RCC 7860 (cell line): ENCODE measurements around the gene BRD2.

Experiments used
- DNase-seq: peaks from one replicate; pipeline ENCODE4 v3.0.0-alpha.2; 2015; ENCODE audit warnings: low spot score
- FAIRE-seq: peaks from 2 replicates; lab custom pipeline; 2012; peaks lifted over from hg19 to GRCh38; lab: Jason Lieb, UNC

BRD2 gene

GRCh38 chr6:32971242-32971580 lies 2.8 kb downstream of the BRD2 start:
- DNase-seq (no peak), FAIRE-seq (no peak)

GRCh38 chr6:32971581-32972352 lies 3.4 kb downstream of the BRD2 start:
- DNase-seq, result peak; percentile 99
- peak; percentile 87 for FAIRE-seq

DNA sequence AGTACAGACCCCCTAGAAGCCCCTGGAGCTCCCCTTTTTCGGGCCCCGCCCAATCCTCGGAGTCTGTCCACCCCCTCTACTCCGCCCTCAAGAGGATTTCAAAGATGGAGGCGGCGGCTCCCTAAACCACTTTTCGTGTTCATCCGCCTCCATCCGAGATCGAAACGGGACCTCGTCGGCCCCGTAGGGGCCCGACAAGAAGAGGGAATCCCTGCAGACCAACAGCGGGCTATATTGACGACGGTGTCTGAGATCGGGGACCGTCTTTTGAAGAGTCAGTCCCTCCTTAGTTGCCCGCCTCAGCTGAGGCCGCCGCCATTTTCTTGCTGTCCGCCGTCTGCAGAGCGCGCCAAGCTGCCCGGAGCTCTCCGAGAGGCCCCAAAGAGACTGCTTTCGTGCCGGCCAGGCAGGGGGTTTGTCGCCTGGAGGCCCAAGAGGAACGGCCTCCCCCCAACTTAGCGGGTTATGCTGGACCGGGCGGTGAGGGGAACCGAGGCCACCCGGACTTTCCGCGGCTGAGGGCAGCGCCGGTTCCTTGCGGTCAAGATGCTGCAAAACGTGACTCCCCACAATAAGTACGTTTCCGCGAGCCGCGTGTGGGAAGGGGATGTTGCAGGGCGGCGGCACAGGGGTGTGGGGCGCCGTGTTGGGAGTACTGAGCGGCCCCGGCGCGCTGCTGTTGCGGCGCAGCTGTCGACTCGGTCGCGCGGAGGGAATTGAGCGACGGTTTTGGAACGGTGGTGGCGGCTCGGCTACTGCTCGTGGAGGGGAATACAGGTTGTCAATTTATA lies 4.2 kb downstream of the BRD2 start:
- DNase-seq, result no peak
- FAIRE-seq, result no peak

DNA sequence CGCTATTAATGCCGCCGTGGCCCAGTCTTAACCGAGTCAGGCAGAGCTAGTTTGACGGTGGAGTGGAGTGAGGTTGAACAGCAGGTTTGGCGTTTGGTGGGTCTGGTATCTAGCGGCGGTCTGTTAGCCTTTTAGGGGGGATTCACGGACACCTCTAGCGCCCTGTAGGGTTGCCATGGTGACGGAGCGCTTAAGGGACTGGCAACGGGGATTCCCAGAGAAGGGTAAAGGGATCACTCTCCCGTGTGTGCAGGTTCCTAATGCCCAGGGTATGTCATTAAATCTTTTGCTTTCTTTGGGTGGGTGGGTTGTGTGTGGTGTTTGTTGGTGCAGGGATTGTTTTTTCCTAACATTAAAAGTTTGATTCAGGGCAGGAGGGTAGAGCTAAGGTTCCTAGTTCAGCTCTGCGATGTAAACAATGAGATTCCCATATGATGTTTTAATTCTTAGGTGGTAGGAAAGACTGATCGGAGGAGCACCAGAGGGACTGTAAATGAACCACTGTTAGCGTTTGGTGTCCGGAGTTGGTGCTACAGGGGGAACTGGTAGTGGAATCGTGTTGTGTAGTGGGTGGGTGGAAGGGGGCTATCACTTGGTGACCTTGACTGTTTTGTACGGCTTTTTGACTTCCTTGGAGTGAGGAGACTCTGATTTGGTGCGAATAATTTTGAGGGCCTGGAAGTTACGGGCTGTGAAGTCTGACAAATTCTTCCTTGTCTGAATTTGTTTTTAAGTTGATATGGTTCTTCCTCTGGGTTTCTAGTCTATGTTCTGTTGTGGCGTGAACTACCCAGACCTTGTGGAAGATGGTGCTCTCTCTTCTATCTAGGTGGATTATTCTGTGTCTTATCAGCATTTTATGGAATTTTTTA lies 5.0 kb downstream of the BRD2 start:
- no peak for DNase-seq

DNA sequence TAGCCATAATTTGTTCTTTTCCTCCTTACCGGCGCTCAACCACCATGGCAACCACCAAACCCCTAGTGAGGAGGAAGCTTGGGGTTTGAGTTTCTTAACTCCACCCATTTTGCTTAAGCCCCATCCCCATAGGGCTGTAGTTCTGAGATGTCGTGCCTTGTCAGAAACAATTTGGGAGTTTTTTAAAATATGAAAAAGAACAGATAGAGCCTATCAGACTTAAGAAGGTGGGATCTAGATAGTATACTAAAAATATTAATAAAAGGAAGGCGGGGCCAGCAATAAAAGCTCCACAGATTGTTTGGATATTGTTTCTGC lies 5.6 kb downstream of the BRD2 start:
- FAIRE-seq (no peak), DNase-seq (no peak)

More for the DNA sequence above, 5.0 kb downstream of the BRD2 start:
- FAIRE-seq, result no peak

GRCh38 chr6:32974541-32975308 lies 6.3 kb downstream of the BRD2 start:
- no peak for FAIRE-seq
- no peak for DNase-seq

GRCh38 chr6:32975886-32976285 lies 7.5 kb downstream of the BRD2 start:
- DNase-seq (no peak), FAIRE-seq (no peak)

GRCh38 chr6:32976334-32977069 lies 8.1 kb downstream of the BRD2 start:
- DNase-seq (no peak), FAIRE-seq (no peak)

DNA sequence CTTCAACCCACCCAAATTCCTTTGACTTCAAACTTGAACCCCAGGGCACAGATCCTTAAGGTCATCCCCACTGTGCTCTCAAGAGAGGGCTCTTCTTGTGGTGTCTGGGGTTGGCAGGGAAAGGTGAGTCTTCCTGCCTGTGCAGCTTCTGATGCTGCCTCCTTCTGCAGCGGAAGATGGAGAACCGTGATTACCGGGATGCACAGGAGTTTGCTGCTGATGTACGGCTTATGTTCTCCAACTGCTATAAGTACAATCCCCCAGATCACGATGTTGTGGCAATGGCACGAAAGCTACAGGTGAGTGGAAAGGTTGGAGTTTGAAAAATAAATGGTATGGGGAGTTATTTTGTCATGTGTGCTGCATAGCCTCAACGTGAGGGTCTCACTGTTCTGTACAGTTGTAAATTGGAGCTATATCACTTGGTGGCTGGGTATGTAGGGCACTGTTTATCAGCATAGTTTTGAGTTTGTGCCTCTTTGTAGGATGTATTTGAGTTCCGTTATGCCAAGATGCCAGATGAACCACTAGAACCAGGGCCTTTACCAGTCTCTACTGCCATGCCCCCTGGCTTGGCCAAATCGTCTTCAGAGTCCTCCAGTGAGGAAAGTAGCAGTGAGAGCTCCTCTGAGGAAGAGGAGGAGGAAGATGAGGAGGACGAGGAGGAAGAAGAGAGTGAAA lies 9.0 kb downstream of the BRD2 start:
- FAIRE-seq (no peak), DNase-seq (no peak)

GRCh38 chr6:32977953-32978324 lies 9.5 kb downstream of the BRD2 start:
- DNase-seq (no peak), FAIRE-seq (no peak)

GRCh38 chr6:32979720-32980487 lies 11.5 kb downstream of the BRD2 start:
- no peak for DNase-seq
- FAIRE-seq, result no peak

DNA sequence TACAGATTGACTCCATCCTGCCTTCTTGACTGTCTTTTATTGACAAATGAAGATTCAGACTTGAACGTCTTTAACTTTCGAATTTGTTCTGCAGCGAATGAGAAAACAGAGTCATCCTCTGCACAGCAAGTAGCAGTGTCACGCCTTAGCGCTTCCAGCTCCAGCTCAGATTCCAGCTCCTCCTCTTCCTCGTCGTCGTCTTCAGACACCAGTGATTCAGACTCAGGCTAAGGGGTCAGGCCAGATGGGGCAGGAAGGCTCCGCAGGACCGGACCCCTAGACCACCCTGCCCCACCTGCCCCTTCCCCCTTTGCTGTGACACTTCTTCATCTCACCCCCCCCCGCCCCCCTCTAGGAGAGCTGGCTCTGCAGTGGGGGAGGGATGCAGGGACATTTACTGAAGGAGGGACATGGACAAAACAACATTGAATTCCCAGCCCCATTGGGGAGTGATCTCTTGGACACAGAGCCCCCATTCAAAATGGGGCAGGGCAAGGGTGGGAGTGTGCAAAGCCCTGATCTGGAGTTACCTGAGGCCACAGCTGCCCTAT lies 12.2 kb downstream of the BRD2 start:
- FAIRE-seq (no peak), DNase-seq (no peak)

DNA sequence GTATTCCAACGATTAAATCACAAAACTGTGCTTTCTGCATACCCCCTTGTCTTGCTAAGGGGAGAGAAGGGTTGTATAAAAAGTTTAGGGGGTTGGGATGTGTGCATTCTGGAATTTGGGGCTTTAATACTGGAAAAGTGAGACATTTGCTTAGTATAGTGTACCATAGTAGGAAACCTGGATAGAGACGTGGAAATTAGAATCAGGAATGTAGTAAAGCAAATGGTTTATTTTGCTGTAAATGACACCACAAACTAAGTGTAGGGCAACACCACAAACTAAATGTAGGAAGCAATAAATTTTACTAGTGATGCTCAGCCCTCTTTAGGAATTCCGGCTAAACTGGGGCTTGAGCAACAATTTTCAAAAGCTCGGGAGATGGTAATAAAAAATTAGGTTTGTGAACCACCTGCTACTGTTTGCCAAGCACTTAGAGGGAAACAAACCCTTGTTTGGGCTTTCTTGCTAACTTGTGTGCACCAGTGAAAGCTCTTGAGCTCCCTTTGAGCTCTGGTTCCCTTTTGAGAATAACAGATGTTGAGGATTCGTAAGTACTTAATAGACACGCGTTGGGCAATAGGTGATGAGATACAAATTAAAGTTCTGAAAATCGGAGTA lies 13.8 kb downstream of the BRD2 start:
- DNase-seq (no peak), FAIRE-seq (no peak)

- no peak for DNase-seq
- FAIRE-seq, result no peak
These were observed 14.5 kb downstream of the BRD2 start for GRCh38 chr6:32982702-32983492.

DNA sequence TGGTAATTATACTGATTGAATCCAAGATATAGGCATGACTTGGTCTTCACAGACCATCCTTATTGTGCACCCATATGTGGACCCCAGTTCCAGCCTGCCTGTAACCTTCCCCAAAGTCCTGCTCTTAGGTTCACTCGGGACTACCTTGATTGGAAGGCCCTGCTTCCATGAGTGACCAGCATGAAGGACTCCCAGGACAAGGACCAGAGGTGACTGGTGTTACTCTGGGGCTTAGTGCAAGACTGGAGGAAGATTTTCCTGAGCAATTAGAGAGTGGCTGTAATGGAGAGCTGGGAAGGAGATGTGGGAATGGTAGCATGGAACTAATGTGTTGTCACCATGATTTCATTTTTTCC lies 15.1 kb downstream of the BRD2 start:
- no peak for DNase-seq
- FAIRE-seq, result no peak

- DNase-seq (no peak), FAIRE-seq (no peak)
These were observed 15.7 kb downstream of the BRD2 start for GRCh38 chr6:32983964-32984621.
